GM12878 (cell line): ENCODE data around the gene DSC3. TPM values are rescaled to one million over a fixed set of nuclear protein-coding genes. Genes with fewer than 3 reads are reported as not detected.

Experiments
- ATAC-seq: fragments of 200-7000 bp; cut with Tn5 transposase; 3 replicates; pipeline ENCODE4 v1.9.1; 2020; ENCODE audit warnings: mild to moderate bottlenecking, moderate library complexity
- BruUV-seq: library from RNA; stranded (reverse); fragments of 400-500 nt; replicated peaks from 2 replicates; lab custom pipeline; 2021; lab: Mats Ljungman, UMichigan
- CTCF ChIA-PET: fragments of 300-600 bp; sonication (Branson Sonifier 250); formaldehyde crosslinking; extraction: SDS; loops from one replicate; lab custom pipeline; 2021; ENCODE audit warnings: inconsistent platforms; lab: Yijun Ruan, JAX
- POLR2A ChIA-PET: fragments of 350-600 bp; formaldehyde crosslinking; extraction: SDS; loops from one replicate; lab custom pipeline; 2021; ENCODE audit warnings: inconsistent platforms; lab: Charles Lee
- RAD21 ChIA-PET: fragments of 300-600 bp; sonication (Branson Sonifier 250); formaldehyde crosslinking; loops from one replicate; lab custom pipeline; 2023; ENCODE audit warnings: antibody characterized with exemption; ENCODE audit not compliant: unreplicated experiment; lab: Charles Lee
- SMC1A ChIA-PET: fragments of 300-600 bp; sonication (Branson Sonifier 250); formaldehyde crosslinking; loops from one replicate; lab custom pipeline; 2023; ENCODE audit not compliant: unreplicated experiment, uncharacterized antibody; lab: Charles Lee
- DNase-seq: peaks from one replicate; pipeline ENCODE4 v3.0.0-alpha.2; 2011; ENCODE audit warnings: low read depth, low spot score
- FAIRE-seq: peaks from 3 replicates; lab custom pipeline; 2011; peaks lifted over from hg19 to GRCh38; lab: Jason Lieb, UNC
- H2AFZ ChIP-seq: 2 replicates; pipeline ENCODE4 v1.6.0; 2011; ENCODE audit warnings: low read depth, low read length, control low read depth; ENCODE audit not compliant: control insufficient read depth
- H3K27ac ChIP-seq: 2 replicates; pipeline ENCODE4 v1.5.1; 2011; ENCODE audit warnings: control low read depth; ENCODE audit not compliant: control insufficient read depth, insufficient read depth
- H3K27me3 ChIP-seq, 2 experiments: replicated peaks in 1 of 2; 2 replicates each; pipeline versions ENCODE4 v1.6.0 to v1.6.1; 2011; ENCODE audit warnings: low read length in 1 of 2; ENCODE audit not compliant: control insufficient read depth in 2 of 2, insufficient read depth in 2 of 2
- H3K36me3 ChIP-seq, 2 experiments: 2 replicates each; pipeline ENCODE4 v1.5.1; 2011; ENCODE audit warnings: low read length in 1 of 2; ENCODE audit not compliant: control insufficient read depth in 2 of 2, insufficient read depth in 2 of 2
- H3K4me1 ChIP-seq: 2 replicates; pipeline ENCODE4 v1.6.1; 2011; ENCODE audit warnings: mild to moderate bottlenecking, low read length, moderate library complexity, mixed read lengths; ENCODE audit not compliant: control insufficient read depth, insufficient read depth
- H3K4me2 ChIP-seq: 2 replicates; pipeline ENCODE4 v1.6.0; 2011; ENCODE audit warnings: control low read depth; ENCODE audit not compliant: control insufficient read depth, insufficient read depth
- H3K4me3 ChIP-seq: fragments of 200-600 bp; sonication (generic); 2 replicates; pipeline ENCODE4 v1.5.1; 2016
- H3K79me2 ChIP-seq: 2 replicates; pipeline ENCODE4 v1.6.0; 2011; ENCODE audit warnings: low read length; ENCODE audit not compliant: control insufficient read depth, insufficient read depth
- H3K9ac ChIP-seq: 2 replicates; pipeline ENCODE4 v1.8.0; 2011; ENCODE audit warnings: low read length, control low read depth, mixed read lengths; ENCODE audit not compliant: control insufficient read depth, insufficient read depth
- H3K9me3 ChIP-seq: replicated peaks from 3 replicates; pipeline ENCODE4 v1.5.1; 2011; ENCODE audit warnings: mild to moderate bottlenecking, low read length; ENCODE audit not compliant: control insufficient read depth, insufficient read depth
- H4K20me1 ChIP-seq: 2 replicates; pipeline ENCODE4 v1.6.0; 2011; ENCODE audit not compliant: control insufficient read depth, insufficient read depth
- BHLHE40 ChIP-seq, 2 experiments: fragments of 450-650 bp in 1 of 2; IDR thresholded peaks; 2 replicates each; pipeline ENCODE4 v1.6.1; 2011 to 2017; ENCODE audit warnings: low read depth in 2 of 2, borderline replicate concordance in 1 of 2, improper control_type of control experiment in 1 of 2, low read length in 1 of 2, mild to moderate bottlenecking in 1 of 2
- HDAC2 ChIP-seq: fragments of 200-600 bp; sonication (generic); IDR thresholded peaks from 2 replicates; pipeline ENCODE4 v1.6.1; 2017
- IKZF1 ChIP-seq: fragments of 450-650 bp; conservative IDR thresholded peaks from 2 replicates; pipeline ENCODE4 v1.6.1; 2017; ENCODE audit warnings: antibody characterized with exemption, mild to moderate bottlenecking
- NFYB ChIP-seq: IDR thresholded peaks from 2 replicates; pipeline ENCODE4 v1.6.1; 2011; ENCODE audit warnings: low read depth, mild to moderate bottlenecking, low read length, improper control_type of control experiment, moderate library complexity; ENCODE audit not compliant: insufficient read depth
- PBX3 ChIP-seq: IDR thresholded peaks from 2 replicates; pipeline ENCODE4 v1.6.1; 2011; ENCODE audit warnings: mild to moderate bottlenecking, low read depth, low read length, moderate library complexity; ENCODE audit not compliant: insufficient replicate concordance
- POU2F2 ChIP-seq: IDR thresholded peaks from 3 replicates; pipeline ENCODE4 v1.6.1; 2011; ENCODE audit warnings: low read depth, mild to moderate bottlenecking, low read length, borderline replicate concordance
- SMC3 ChIP-seq: IDR thresholded peaks from 2 replicates; pipeline ENCODE4 v1.6.1; 2011; ENCODE audit warnings: low read length, improper control_type of control experiment, borderline replicate concordance
- WGBS: methylation state at CpG from one replicate; pipeline ENCODE4 v1.1.6; 2016; ENCODE audit warnings: low lambda C conversion rate; ENCODE audit not compliant: insufficient replicate concordance, insufficient coverage; ENCODE audit errors: missing lambda C conversion rate; 5-methylcytosine and 5-hydroxymethylcytosine counted together
- in situ Hi-C: fragments of 300-500 bp; cut with MboI; formaldehyde crosslinking; loops from 9 replicates; pipeline ENCODE4 v1.14.3; 2018; ENCODE audit warnings: mixed read lengths
- intact Hi-C: fragments of 100-400 bp; cut with micrococcal nuclease; formaldehyde crosslinking; loops from one replicate; pipeline ENCODE4 v1.14.2; 2022; ENCODE audit not compliant: unreplicated experiment
- polyA plus RNA-seq, 11 experiments: library from polyadenylated mRNA; depleted of rRNA in 4 of 11; unstranded in 6 of 11; stranded (reverse) in 5 of 11; fragments of >200 nt; fragmentation: Nextera tagmentation in 4 of 11; fragmentation: Illumina TruSeq in 1 of 11; extraction: Ambion mirVana in 4 of 11; extraction: Trizol in 1 of 11; gene quantifications; 1 replicate in 1 of 11; 2 replicates in 10 of 11; pipeline versions ENCODE4 v1.2.1 to v1.2.3, GENCODE V29; 2011 to 2016; ENCODE audit warnings: inconsistent platforms in 2 of 11, missing spikeins in 2 of 11, low read depth in 1 of 11
- total RNA-seq, 4 experiments: library from RNA; depleted of rRNA in 3 of 4; stranded (reverse); fragments of >200 nt in 3 of 4; fragmentation: Illumina TruSeq in 1 of 4; extraction: Trizol in 1 of 4; gene quantifications; 2 replicates each; pipeline versions ENCODE4 v1.2.1 to v1.2.3, GENCODE V29; 2013 to 2021
- TF ChIP-seq, protein P1 (sequence below): fragments of 450-650 bp; IDR thresholded peaks from 2 replicates; pipeline ENCODE4 v1.6.1; 2018; ENCODE audit warnings: mild to moderate bottlenecking, low read depth, moderate library complexity; ENCODE audit not compliant: partially characterized antibody

Gene DSC3
- total and polyA plus RNA-seq, 10 of the 15 experiments (the other 5 are each of a cell fraction or from before 2014, with no cell fraction given): 0.01 to 2.9 (median 1.6) TPM

- H3K27me3 ChIP-seq: peaks cover 2 to 20% of the 10 kb centered on the region in 2 experiments
- no peak overlapping the region for H2AFZ ChIP-seq
- no peaks in the 10 kb centered on the region for H3K36me3 ChIP-seq
- no peaks in the 10 kb centered on the region for H3K79me2 ChIP-seq
- no peak overlapping the region for H3K27ac ChIP-seq
- DNase-seq (no peak), FAIRE-seq (no peak), ATAC-seq (no peak)
- H3K9me3 ChIP-seq: peaks cover 6% of the 10 kb centered on the region; the same call in 2 of the 3 replicates
- ChIA-PET SMC1A (interaction anchor here (0.6 kb wide), 1 partner anchor 1314 kb away, joined by 5 read pairs; no protein-coding TSS in a partner anchor), RAD21 (no interaction called here), CTCF (no interaction called here), POLR2A (no interaction called here)
- no peaks in the 10 kb centered on the region for H4K20me1 ChIP-seq
- intact Hi-C loops (no loop called here), in situ Hi-C loops (no loop called here)
- no peaks in the 10 kb centered on the region for H3K4me1 ChIP-seq
- no peak overlapping the region for H3K9ac ChIP-seq
- whole genome bisulfite sequencing: 33% methylated on average over 3 of the region's 3 CpGs
- H3K4me2 ChIP-seq: no peak overlapping the region
- no TSS peak for BruUV-seq
- H3K4me3 ChIP-seq: no peak overlapping the region
- TF ChIP-seq SMC3 (no peak), IKZF1 (no peak), BHLHE40 (IDR thresholded peaks at IDR 0.05; ENCODE audit: borderline replicate concordance in 1 of 2, low read depth in 2 of 2, low read length in 1 of 2) (no peak), PBX3 (no peak), POU2F2 (no peak), NFYB (no peak), HDAC2 (no peak)
- TF ChIP-seq, protein P1, sequence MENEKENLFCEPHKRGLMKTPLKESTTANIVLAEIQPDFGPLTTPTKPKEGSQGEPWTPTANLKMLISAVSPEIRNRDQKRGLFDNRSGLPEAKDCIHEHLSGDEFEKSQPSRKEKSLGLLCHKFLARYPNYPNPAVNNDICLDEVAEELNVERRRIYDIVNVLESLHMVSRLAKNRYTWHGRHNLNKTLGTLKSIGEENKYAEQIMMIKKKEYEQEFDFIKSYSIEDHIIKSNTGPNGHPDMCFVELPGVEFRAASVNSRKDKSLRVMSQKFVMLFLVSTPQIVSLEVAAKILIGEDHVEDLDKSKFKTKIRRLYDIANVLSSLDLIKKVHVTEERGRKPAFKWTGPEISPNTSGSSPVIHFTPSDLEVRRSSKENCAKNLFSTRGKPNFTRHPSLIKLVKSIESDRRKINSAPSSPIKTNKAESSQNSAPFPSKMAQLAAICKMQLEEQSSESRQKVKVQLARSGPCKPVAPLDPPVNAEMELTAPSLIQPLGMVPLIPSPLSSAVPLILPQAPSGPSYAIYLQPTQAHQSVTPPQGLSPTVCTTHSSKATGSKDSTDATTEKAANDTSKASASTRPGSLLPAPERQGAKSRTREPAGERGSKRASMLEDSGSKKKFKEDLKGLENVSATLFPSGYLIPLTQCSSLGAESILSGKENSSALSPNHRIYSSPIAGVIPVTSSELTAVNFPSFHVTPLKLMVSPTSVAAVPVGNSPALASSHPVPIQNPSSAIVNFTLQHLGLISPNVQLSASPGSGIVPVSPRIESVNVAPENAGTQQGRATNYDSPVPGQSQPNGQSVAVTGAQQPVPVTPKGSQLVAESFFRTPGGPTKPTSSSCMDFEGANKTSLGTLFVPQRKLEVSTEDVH: no peak
- TF ChIP-seq, all 136 proteins: peak for 0
These were observed 2.4 kb upstream of the DSC3 start for GRCh38 chr18:31044926-31045325.
